Measurements from ENCODE around the gene PACSIN1.
A peak's percentile ranks its signal among the peaks of the same experiment; 100 is the strongest.

PACSIN1 gene

GRCh38 chr6:34465531-34466241 lies at the start of gene PACSIN1:
PACSIN1 (plus strand) TSS chr6:34466076; CDS start chr6:34526306, 60,230 bp downstream.
- no peak for DNase-seq (ENCODE audit: low spot score)

- DNase-seq (ENCODE audit: low spot score): no peak
These were observed 49.0 kb upstream of the PACSIN1 start for GRCh38 chr6:34416877-34417371.

- no peak for DNase-seq (ENCODE audit: low spot score)
These were observed 47.5 kb upstream of the PACSIN1 start for GRCh38 chr6:34418367-34418766.

GRCh38 chr6:34423254-34423653 lies 42.6 kb upstream of the PACSIN1 start:
- DNase-seq (ENCODE audit: low spot score): no peak

GRCh38 chr6:34424200-34425131 lies 41.4 kb upstream of the PACSIN1 start:
- DNase-seq (ENCODE audit: low spot score): no peak

- DNase-seq (ENCODE audit: low spot score): no peak
These were observed 40.8 kb upstream of the PACSIN1 start for GRCh38 chr6:34425132-34425497.

- DNase-seq (ENCODE audit: low spot score): peak; percentile 88
These were observed 40.1 kb upstream of the PACSIN1 start, which contains the start of gene RPS10 for GRCh38 chr6:34425498-34426410. RPS10 (minus strand) TSS chr6:34426069; CDS start chr6:34425221, 848 bp downstream.

- DNase-seq (ENCODE audit: low spot score): no peak
These were observed 30.0 kb upstream of the PACSIN1 start for GRCh38 chr6:34435916-34436315.

- no peak for DNase-seq (ENCODE audit: low spot score)
These were observed 28.9 kb upstream of the PACSIN1 start for GRCh38 chr6:34436803-34437643.

GRCh38 chr6:34437644-34437970 lies 28.3 kb upstream of the PACSIN1 start:
- no peak for DNase-seq (ENCODE audit: low spot score)

GRCh38 chr6:34438705-34439104 lies 27.2 kb upstream of the PACSIN1 start:
- no peak for DNase-seq (ENCODE audit: low spot score)

GRCh38 chr6:34439442-34439841 lies 26.4 kb upstream of the PACSIN1 start:
- DNase-seq (ENCODE audit: low spot score): no peak

GRCh38 chr6:34441526-34441925 lies 24.4 kb upstream of the PACSIN1 start:
- DNase-seq (ENCODE audit: low spot score): no peak

- DNase-seq (ENCODE audit: low spot score): no peak
These were observed 20.5 kb upstream of the PACSIN1 start for GRCh38 chr6:34445313-34445860.

- DNase-seq (ENCODE audit: low spot score): no peak
These were observed 18.5 kb upstream of the PACSIN1 start for GRCh38 chr6:34447386-34447785.

GRCh38 chr6:34447910-34448309 lies 18.0 kb upstream of the PACSIN1 start:
- DNase-seq (ENCODE audit: low spot score): no peak

GRCh38 chr6:34451192-34451591 lies 14.7 kb upstream of the PACSIN1 start:
- no peak for DNase-seq (ENCODE audit: low spot score)

GRCh38 chr6:34455831-34456230 lies 10.0 kb upstream of the PACSIN1 start:
- DNase-seq (ENCODE audit: low spot score): no peak

GRCh38 chr6:34457382-34457741 lies 8.5 kb upstream of the PACSIN1 start:
- no peak for DNase-seq (ENCODE audit: low spot score)

Measured in kidney capillary endothelial cell (primary cell).